ENCODE data around the gene ADH7.
"Not testable (repeated sequence)": the region's sequence is repeated elsewhere in the genome, so short reads cannot be mapped to it uniquely, and the experiment has no call there.

GRCh38 chr4:99415762-99416161, 19.4 kb downstream of the ADH7 start:
- not testable (repeated sequence) for TF ChIP-seq CTCF, POLR2A (IDR thresholded peaks at IDR 0.05)

All from suprapubic skin (tissue), 3 donors.